GM15510 (cell line): ENCODE data around the gene RIIAD1.

Source experiments
- POLR2A ChIP-seq: IDR thresholded peaks from 3 replicates; pipeline ENCODE4 v1.6.1; 2011; ENCODE audit warnings: borderline replicate concordance; ENCODE audit not compliant: insufficient read length; ENCODE audit errors: extremely low read depth

The RIIAD1 gene

GRCh38 chr1:151706464-151707415, 14.6 kb upstream of the RIIAD1 start:
- TF ChIP-seq POLR2A = no peak

DNA sequence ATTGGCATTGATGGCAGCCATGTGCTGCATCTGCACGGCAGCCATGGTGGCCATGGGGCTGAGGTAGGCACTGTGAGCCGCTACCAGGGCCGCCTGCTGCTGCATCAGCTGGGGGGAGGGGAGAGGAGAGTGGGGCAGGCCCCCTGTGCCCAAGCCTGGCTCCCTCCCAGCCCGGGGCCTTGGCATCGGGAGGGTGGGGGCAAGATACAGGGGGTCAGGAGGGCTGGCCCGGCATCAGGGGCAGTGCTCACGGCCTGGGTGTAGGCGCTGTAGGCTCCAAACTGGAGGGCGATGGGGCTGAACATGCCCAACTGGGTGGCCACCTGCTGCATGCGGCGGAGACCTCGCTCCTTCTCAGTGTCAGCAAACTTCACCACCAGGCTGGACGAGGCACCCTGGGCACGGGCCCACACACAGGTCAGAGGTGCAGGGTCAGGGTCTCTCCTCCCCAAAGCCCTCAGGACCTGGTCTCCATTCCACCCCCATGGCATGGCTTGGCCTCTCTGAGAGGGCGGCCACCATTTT, 13.7 kb upstream of the RIIAD1 start:
- TF ChIP-seq POLR2A = no peak

GRCh38 chr1:151708891-151709290, 12.4 kb upstream of the RIIAD1 start:
- TF ChIP-seq POLR2A = no peak

GRCh38 chr1:151710187-151710840, 11.0 kb upstream of the RIIAD1 start:
- no peak for TF ChIP-seq POLR2A

DNA sequence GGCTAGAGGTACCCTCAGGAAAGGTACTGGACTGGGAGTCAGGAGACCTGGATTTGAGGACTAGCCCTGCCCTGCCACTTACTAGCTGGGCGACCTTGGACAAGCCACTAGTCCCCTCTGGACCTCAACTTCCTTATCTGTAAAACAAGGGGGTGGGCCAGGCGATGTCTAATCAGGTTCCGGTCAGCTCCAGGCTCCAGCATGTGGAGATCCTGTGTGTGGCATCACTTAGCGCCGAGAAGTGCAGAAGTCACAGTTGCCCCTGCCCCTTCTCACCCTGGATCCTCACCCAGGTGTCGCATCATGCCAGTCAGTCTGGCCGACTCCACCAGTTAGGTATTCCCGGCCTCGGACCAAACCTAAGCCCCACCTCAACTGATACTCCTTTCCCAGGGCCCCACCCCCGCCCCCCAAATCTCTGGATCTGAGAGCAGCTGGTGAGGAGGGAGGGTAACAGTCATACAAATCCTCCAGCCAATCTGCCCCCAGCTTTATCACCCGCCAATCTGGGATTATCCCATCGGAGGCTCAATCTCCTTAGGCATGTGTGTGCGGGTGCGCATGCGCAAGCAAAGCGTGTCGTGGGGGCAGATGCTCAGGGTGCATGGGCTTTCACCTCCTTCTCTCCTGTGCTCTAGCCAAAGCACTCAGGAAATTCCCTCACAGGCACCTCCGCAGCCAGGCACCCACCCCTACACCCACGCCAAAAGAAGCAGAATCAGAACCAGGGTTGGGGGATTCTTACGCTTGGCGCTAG, 10.1 kb upstream of the RIIAD1 start:
- no peak for TF ChIP-seq POLR2A

- no peak for TF ChIP-seq POLR2A
Measured at GRCh38 chr1:151711951-151712350, 9.4 kb upstream of the RIIAD1 start.

DNA sequence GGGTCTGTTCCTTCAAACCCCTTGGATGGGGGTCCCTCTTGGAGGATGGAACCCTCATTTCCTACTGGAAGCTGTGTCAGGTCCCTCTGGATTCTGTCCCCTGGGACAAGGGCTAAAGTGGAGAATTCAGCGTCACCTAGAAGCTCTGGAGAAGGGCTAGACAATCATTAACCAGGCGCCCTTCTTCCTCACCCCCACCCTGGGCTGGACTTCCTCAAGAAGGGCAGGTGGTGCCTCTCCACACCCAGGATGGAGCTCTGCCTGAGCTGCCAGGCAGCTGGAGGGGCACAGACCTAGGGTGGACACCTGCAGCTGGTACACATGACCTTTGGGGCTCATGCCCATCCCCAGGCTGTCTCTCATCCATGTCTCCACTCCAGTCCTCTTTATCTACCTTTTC, 8.3 kb upstream of the RIIAD1 start:
- no peak for TF ChIP-seq POLR2A

DNA sequence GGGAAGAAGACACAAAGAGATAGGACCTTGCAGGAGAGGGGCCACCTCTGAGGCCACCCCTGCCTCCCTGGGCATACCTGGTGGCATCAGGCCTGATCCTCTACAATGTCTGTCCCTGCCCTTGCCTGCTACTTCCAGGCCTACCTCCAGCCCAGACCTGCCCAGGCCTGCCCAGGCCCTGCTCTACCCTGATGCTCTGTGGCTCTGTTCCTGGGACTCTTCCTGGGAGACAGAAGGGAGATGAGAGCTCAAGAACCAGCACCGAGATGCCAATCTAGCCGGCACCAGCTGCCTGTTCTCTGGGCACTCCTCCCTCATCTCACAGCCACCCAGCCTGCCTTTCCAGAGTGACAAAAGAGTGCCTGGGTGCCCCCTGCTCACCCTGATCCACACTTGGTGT, 7.4 kb upstream of the RIIAD1 start:
- no peak for TF ChIP-seq POLR2A

DNA sequence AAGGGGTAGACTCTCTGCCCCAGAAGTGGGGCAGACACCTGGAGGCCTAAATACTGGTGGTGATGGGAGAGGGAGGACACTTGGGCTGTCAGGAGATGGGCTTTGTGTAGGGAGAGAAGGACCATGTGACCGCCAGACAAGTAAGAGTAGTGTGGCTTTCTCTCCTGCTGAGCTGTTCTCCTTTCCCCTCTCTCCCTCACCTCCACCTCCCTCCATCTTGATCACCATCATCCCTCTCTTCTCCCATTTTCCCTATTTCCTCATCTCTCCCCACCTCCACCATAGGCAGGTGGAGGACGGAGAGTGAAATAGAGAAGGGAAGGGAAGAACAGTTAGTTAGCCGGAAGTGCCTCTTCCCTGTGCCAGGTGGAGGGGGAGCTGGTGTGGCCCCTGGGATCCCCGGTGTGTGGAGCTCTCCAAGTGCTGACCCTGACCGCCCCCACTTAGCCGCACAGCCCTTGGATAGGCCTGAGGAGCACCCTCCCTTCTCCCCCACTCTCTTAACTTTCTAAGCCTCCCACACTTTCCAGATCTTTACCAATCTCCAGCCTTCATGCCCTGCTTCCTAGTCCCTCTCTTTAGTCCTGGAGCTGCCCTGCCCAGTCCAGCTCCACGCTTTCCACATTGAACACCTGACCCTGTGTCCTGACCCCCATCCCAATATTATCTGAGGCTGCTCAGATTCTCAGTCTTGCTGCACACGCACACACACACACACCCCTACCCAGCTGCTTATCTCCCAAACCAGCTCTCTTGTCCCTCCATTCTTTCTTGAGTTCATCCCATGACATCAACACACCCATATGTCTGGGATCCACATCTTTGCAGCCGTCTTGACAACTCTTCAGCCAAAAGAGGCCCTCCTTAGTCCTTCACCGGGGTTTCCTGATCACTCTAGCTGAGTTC, 6.2 kb upstream of the RIIAD1 start:
- TF ChIP-seq POLR2A = no peak

- TF ChIP-seq POLR2A = no peak
Measured at GRCh38 chr1:151715726-151716404, 5.5 kb upstream of the RIIAD1 start.

DNA sequence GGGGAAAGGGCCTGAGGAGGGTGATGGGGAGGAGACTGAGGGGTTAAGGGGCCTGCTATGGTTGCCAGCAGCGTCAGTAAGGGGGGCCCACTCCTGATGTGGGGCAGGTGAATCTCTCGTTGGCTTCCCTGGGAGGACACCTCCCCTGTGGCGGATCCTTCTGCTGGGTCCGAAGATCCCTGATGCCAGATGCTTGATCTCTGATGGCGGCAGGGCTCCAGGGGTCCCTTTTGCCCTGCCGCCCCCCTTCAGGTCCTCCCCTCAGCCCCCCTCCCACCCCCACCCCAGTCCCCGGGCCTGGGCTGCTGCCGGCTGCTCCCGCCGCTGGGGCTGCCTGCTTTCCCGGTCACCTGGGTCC, 4.9 kb upstream of the RIIAD1 start:
- no peak for TF ChIP-seq POLR2A

DNA sequence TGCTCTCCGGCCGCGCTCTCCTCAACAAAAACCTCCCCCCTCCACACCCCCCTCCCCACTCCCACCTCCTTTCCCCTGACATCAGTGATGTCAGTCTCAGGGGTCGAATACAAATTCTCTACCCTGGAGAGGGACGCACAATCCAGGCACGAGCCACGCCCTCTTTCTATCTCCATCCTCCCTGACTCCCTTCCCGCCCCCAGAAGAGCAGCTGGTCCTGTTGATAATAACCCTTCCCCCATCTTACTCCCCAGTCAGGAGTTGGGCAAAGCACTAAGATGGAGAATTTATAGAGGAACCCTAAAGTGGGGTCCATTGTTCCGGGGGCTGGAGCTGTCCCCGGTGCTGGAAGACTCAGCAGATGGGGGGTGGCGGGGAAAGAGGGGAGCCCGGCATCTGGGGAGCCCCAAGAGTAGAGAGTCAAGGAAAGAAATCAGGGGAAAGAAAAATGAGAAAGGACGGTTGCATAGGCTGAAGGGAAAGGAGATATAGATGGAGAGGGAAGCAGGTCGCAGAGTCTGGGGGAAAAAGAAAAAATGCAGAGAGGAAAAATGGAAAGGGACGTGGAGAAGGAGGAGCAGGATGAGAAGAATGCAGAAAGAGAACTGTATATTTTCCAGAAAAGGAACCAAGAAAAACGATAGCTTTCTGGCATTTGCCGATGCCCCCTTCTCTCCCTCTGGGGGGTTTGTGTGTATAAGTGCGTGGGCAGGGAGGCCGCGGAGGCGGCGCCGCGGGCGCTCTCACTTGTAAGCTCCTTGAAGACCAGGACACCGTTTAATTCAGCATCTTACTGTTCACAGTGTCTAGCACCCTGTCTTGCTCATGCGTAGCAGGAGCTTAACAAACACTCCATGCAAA, 4.3 kb upstream of the RIIAD1 start, which contains the start of gene CELF3:
Gene CELF3 (minus strand): TSS at position 33 of the 861 bp plus-strand sequence. CDS start 783 bp downstream, outside the sequence.
- no peak for TF ChIP-seq POLR2A

GRCh38 chr1:151718011-151718431, 3.3 kb upstream of the RIIAD1 start:
- no peak for TF ChIP-seq POLR2A

DNA sequence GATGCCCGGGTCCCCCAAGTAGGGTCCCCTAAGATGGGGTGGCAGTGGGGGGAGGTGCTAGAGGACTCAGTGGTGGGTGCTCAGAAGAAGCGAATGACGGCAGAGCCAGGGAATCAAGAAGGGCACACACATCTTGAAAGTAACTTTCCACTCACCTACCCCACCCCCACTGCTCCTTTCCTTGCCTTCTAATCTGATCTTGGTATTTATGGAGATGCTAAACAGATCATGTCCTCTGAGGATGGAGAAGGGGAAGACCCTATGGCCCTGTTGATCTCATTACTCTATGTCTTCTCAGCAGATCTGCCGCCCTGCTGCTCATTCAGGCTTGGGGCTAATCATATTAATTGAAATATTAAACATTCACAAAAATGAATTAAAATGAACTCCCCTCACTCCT, 2.7 kb upstream of the RIIAD1 start:
- no peak for TF ChIP-seq POLR2A
